ENCODE results near the gene MVK. TPM values are rescaled to one million over a fixed set of nuclear protein-coding genes. Genes with fewer than 3 reads are reported as not detected.

The MVK gene
- total and polyA plus RNA-seq, 2 of the 4 experiments (the other 2 are of a cell fraction), result 6.6 to 11.5 TPM

- dilution Hi-C loops (cut with HindIII; ENCODE audit: low sequenced_read_pairs, unreplicated experiment) (no loop called here), intact Hi-C loops (cut with micrococcal nuclease) (loop anchor here (1.0 to 5.0 kb wide), 4 partner anchors 80 to 247 kb away; partner anchors contain the start of gene FAM222A), in situ Hi-C loops (cut with MboI; ENCODE audit: low sequenced_read_pairs) (no loop called here)
- BruUV-seq (replicated peaks), result no TSS peak
- Histone ChIP-seq H3K79me1 (ENCODE audit: low read depth in 1 of 2, low read length in 2 of 2) (no peaks in the 10 kb centered on the region), H3K36me3 (ENCODE audit: control insufficient read depth, insufficient read depth, low read length) (no peaks in the 10 kb centered on the region), H2AFZ (replicated peaks; ENCODE audit: low read length, poor library complexity) (peak overlapping the region; percentile 92), H3K4me2 (ENCODE audit: low read depth, low read length) (no peak overlapping the region; the same call in 1 of the 2 replicates), H4K91ac (ENCODE audit: insufficient read depth, low read depth, low read length) (0 out of 2 replicates have a peak overlapping the region, but pooled peaks have one; percentile 24), H3K9me1 (ENCODE audit: insufficient read depth, low read length) (peaks cover 3% of the 10 kb centered on the region; the same call in 1 of the 2 replicates), H2BK120ac (ENCODE audit: low read depth, low read length) (no peak overlapping the region), H3K9me3 (ENCODE audit: control insufficient read depth, insufficient read depth, low read length) (no peaks in the 10 kb centered on the region), H3K23ac (ENCODE audit: low read depth, low read length) (peak overlapping the region; percentile 24; the same call in 1 of the 2 replicates), H4K5ac (ENCODE audit: low read depth, low read length) (peak overlapping the region; percentile 2; the same call in 1 of the 2 replicates), H3K56ac (ENCODE audit: extremely low read depth, insufficient read depth, low read length) (no peak overlapping the region), H4K8ac (ENCODE audit: low read depth in 2 of 2, low read length in 2 of 2) (peak overlapping the region; percentile 43 to 88; a peak in 3 of 4 replicates), H3K9ac (ENCODE audit: low read depth, low read length) (no peak overlapping the region; the same call in 1 of the 2 replicates), H4K20me1 (ENCODE audit: insufficient read depth, low read length) (no peaks in the 10 kb centered on the region), H3K27me3 (ENCODE audit: control insufficient read depth, insufficient read depth, low read length) (peaks cover 5% of the 10 kb centered on the region; the same call in 1 of the 2 replicates), H2AK9ac (replicated peaks; ENCODE audit: low read depth, low read length, poor library complexity) (peak overlapping the region; percentile 73), H2BK20ac (ENCODE audit: low read depth, low read length) (no peak overlapping the region), H2BK5ac (ENCODE audit: low read depth, low read length, poor library complexity, severe bottlenecking) (no peak overlapping the region), H3K18ac (ENCODE audit: low read depth, low read length) (no peak overlapping the region), H3K27ac (ENCODE audit: insufficient read depth, low read length) (no peak overlapping the region), H3K14ac (replicated peaks; ENCODE audit: low read depth, low read length) (no peak overlapping the region), H3K4ac (ENCODE audit: low read depth, low read length) (no peak overlapping the region), H3K4me3 (ENCODE audit: insufficient read depth, low read depth, low read length) (no peak overlapping the region), H2BK15ac (ENCODE audit: low read depth, low read length) (no peak overlapping the region), H2AK5ac (ENCODE audit: low read depth, low read length) (no peak overlapping the region; the same call in 1 of the 2 replicates), H3K4me1 (ENCODE audit: control insufficient read depth, insufficient read depth, low read length) (peaks cover 2% of the 10 kb centered on the region; the same call in 1 of the 2 replicates)
- 51% methylated on average over 19 of the region's 27 CpGs; no CpG with 5 or more reads in 1 of the 2 experiments for WGBS, 2 experiments (ENCODE audit: extremely low coverage in 2 of 2, insufficient read length in 1 of 2)
- ChIA-PET CTCF (interaction anchor here (0.6 to 3.3 kb wide), 19 partner anchors 8 to 247 kb away, joined by 3 to 36 read pairs (median 4); partner anchors contain the start of genes MMAB and MVK), POLR2A (ENCODE audit: unreplicated experiment) (no interaction called here)
- peak; percentile 75 for DNase-seq
- no peak for TF ChIP-seq MXI1 (IDR thresholded peaks at IDR 0.05; ENCODE audit: borderline replicate concordance, low read depth, low read length)
- no peak for TF ChIP-seq RCOR1 (IDR thresholded peaks at IDR 0.05; ENCODE audit: insufficient replicate concordance, low read length)
- TF ChIP-seq RAD21 (IDR thresholded peaks at IDR 0.05; ENCODE audit: low read length), result peak; percentile 86
- peak; percentile 83 for TF ChIP-seq MAZ (IDR thresholded peaks at IDR 0.05; ENCODE audit: borderline replicate concordance, low read depth, low read length)
- no peak for TF ChIP-seq CEBPB (IDR thresholded peaks at IDR 0.05; ENCODE audit: low read depth, low read length)
- TF ChIP-seq SMC3 (IDR thresholded peaks at IDR 0.05; ENCODE audit: low read depth, low read length), result peak; percentile 89
- TF ChIP-seq CTCF (conservative IDR thresholded peaks at IDR 0.05; ENCODE audit: low read depth, low read length), result peak; percentile 97
- TF ChIP-seq POLR2A (IDR thresholded peaks at IDR 0.05; ENCODE audit: low read depth, low read length), result no peak
- TF ChIP-seq BHLHE40 (IDR thresholded peaks at IDR 0.05; ENCODE audit: low read depth, low read length), result peak; percentile 48; the same call in 1 of the 2 replicates
- no peak for TF ChIP-seq ELK1 (IDR thresholded peaks at IDR 0.05; ENCODE audit: borderline replicate concordance, low read depth, low read length)
- ATAC-seq (ENCODE audit: low read depth), result peak; percentile 100
Observed at GRCh38 chr12:109597795-109598427, 24.3 kb downstream of the MVK start.
